ENCODE results near the gene CREBL2.
"Not testable (repeated sequence)": the region's sequence is repeated elsewhere in the genome, so short reads cannot be mapped to it uniquely, and the experiment has no call there.

Gene CREBL2

DNA sequence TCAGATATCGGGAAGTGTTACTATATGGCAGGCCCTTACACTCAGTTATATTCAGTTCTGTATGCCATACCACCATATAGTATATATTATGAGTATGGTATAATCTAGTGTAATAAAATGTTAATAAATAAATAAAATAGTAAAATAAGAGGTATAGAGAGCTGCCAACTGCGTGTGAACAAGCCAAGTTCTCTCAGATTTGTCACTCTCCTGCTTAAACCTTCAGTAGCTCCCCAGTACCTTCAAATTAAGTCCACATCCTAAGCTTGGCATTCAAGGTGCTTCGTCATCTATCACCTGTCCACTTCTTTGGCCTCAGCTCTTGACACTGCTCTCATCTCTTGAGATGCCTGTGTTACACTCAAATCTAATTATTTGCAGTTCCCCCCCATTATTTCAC lies 12.8 kb upstream of the CREBL2 start:
- no peak for DNase-seq (ENCODE audit: low read depth in 2 of 2)

DNA sequence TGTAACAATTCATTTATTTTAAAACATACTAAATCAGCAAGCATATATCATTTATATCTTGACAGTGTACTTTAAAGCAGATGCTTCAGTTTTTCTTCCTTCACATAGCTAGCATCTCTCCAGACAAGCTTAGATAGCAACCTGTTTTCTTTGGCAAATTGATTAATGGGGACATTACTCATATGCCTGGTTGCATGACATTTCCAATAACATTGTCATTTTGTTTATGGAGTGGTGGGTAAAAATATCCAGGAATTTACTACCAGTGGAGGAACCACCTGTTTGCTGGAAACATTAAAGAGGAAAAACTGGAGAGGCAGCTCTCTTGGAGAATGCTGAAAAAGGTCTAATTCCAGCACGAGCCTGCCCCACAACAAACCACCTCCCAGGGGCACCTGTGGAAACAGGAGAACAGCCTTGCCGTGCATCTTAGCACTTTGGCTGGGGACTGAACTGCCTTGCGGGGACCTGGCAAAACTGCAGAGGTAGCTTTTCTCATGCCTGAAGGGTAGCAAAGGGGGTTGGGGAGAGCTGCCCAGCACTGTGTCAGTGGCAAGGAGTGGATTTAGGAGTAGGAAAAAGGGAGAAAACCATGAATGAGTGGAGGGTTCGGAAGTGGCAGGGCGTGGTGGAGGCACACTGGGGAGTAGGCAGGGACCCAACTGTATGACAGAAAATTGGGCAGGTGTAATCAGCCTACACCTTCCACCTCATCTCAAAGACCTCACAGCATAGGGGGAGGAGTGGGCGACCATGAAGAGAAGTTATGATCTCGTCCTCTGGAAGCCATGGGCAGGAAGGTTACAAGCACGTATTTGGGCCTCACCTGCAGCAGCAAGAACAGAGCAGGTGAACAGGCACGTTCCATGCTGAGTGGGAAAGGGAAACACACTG lies 11.7 kb upstream of the CREBL2 start:
- DNase-seq (ENCODE audit: low read depth in 2 of 2): no peak

DNA sequence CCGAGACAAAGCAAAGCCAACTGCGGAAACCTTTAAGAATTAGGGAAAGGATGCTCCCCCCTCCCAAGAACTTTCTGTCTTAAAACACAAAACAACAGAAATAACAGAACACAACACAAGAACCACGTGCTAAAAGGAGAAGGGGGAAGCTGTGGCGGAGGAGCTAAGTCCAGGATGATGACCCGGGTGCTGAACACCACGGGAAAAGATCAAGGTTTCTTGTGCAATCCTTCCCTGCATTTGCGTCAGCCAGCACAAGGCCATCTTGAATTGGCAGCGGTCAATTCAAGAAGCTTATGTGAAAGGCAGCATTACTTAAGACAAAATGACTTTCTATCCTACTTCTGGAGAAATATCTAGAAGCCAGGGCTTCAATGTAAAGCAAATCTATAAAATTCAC lies 11.0 kb upstream of the CREBL2 start:
- no peak for DNase-seq (ENCODE audit: low read depth in 2 of 2)

DNA sequence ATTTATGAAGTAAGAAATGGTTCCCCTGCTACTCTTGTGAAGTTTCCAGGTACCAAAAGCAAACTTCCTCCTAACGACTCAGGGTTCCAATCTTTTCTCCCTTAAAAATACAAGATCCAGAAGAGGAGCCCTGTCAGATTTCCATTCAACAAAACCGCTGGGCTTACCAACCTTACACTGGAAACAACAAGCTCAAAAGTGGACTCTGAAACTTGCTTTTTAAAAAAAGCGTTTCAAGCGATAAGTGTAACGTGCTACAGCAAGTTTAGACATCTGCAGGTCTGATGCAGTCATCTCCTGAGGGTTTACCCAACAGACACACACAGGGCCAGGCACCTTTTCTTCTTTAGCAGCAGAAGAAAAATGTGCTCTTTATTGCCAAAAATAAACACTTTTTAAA lies 6.9 kb upstream of the CREBL2 start:
- DNase-seq (ENCODE audit: low read depth in 2 of 2): no peak

DNA sequence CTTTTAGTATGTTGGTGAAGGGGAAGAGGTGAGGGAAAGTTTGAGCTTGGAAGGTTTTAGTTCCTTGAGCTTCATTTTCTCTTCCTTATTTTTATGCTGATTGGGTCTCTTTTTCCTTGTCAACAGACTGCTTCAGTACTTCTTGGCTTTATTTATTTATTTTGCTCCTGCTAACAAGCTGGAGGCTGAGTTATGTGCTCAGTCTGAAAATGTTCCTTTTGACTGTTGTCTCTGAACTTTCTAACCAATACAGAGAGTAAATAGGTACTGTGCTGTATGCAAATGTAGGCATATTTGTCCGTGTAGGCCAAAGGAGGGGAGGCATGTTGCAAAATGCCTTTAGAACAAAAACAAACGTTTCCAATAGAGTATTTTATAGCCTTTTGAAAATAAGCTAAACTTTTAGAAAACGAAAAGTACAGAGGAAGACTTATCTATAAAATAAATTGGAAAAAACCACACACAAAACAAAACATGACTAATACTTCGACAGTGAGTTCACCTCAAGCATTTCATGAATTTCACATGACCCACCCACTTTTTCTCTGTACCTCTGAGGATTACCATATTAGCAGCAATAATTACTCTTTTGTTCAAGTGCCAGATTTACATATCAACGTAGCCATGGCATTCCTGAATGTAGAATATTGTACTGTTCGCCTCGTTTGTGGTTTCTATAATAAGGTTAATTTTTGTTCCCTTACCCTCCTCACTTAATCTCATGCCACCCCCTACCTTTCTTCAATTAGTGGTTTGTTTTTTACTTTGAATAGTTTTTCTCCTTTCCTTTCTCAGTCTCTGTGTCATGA lies 4.7 kb upstream of the CREBL2 start:
- DNase-seq (ENCODE audit: low read depth in 2 of 2): no peak

DNA sequence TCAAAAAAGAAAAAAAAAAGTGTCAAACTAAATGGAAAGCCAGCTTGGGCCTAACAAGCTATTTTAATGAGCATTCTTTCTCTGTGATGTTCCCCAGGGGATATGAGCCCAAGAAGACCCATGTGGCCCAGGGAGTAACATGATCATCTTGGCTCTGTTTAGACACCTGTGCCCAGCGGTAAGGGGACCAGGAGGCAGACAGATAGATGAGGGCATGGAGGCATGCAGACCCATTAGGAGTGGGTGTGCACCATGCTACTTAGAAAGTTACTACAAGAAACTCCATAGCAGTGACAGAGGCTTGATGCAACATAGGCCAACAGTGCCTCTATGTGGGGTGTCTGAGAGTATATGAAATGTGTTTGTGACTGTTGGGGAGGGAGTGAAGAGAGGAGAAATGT lies 3.1 kb upstream of the CREBL2 start:
- no peak for DNase-seq (ENCODE audit: low read depth in 2 of 2)

DNA sequence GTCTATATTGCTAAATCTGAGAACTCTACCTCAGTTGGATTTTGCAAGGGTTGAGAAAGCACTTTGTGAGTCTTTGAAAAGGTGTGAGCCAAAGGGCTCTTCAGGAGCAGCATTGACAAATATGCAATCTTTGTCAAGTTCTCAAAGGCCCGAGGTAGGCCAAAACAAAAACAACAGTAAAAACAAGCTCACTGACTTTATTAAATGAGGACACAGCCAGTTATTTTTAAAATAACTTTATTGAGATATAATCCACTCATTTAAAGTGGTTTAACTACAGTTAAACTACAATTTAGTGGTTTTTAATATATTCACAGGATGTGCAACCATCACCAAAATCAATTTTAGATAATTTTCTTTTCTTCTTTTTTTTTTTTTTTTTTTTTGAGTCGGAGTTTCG lies 2.0 kb upstream of the CREBL2 start:
- DNase-seq (ENCODE audit: low read depth in 2 of 2): no peak

DNA sequence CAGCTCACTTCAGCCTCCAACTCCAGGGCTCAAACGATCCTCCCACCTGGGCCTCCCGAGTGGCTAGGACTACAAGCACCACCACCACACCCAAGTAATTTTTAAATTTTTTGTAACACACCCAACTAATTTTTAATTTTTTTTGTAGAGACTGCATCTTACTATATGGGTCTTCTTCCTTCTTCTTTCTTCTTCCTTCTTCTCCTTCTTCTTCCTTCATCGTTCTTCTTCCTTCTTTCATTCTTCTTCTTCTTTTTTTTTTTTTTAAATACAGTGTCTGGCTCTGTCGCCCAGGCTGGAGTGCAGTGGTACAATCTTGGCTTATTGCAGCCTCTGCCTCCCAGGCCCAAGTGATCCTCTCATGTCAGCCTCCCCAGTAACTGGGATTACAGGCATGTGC lies 965 bp upstream of the CREBL2 start:
- DNase-seq (ENCODE audit: low read depth in 2 of 2): no peak

DNA sequence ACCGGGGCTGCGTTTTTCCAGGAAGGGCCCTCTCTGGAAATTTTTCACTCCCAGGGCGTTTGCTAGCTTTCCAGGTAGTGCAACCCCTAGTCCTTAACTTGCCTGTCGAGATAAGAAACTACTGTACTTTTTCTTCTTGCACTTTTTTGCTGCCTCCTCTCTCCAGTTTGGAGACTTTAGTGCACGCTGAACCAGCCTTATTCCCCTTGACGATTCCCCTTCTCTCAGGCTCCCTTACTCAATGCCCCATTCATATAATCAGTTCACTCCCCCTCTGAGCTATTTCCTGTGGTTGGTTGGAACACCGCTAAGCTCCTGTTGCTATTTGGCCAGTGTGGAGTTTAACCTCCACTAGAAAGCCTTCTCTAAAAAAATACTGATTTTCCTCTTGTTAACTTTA lies 682 bp downstream of the CREBL2 start:
- no peak for DNase-seq (ENCODE audit: low read depth in 2 of 2)

DNA sequence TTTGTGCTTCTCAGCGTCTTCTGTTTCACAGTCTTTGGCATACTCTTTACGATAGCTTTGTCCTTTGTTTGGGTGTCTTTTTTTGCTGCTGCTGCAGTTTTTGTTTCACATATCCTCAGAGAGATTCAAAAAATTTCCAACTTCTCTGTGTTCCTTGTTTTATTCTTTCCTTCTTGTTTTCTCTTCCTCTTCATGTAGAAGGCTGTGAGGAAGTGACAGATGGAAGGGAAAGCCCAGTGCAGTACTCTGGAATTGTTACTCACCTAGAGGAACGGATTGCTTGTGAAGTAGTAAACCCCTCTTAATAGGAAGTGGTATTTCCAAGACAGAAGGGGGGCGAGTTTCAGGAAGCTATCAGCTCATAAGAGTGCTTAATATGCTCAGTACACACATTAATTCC lies 1.7 kb downstream of the CREBL2 start:
- DNase-seq (ENCODE audit: low read depth in 2 of 2): no peak

DNA sequence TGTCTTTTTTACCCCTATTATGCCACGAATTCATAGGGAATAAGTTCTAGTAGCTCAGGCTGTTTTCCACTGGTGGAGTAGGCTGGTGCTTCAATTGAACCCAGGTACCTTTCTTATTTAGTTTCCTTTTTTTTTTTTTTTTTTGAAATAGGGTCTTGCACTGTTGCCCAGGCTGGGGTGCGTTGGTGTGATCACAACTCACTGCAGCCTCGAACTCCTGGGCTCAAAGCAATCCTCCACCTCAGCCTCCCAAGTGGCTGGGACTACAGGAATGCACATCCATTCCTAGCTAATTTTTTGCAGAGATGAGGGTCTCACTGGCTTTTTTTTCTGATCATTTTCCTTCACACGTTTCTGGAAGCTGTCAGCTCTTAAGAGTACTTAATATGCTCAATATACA lies 2.7 kb downstream of the CREBL2 start:
- DNase-seq (ENCODE audit: low read depth in 2 of 2): no peak

DNA sequence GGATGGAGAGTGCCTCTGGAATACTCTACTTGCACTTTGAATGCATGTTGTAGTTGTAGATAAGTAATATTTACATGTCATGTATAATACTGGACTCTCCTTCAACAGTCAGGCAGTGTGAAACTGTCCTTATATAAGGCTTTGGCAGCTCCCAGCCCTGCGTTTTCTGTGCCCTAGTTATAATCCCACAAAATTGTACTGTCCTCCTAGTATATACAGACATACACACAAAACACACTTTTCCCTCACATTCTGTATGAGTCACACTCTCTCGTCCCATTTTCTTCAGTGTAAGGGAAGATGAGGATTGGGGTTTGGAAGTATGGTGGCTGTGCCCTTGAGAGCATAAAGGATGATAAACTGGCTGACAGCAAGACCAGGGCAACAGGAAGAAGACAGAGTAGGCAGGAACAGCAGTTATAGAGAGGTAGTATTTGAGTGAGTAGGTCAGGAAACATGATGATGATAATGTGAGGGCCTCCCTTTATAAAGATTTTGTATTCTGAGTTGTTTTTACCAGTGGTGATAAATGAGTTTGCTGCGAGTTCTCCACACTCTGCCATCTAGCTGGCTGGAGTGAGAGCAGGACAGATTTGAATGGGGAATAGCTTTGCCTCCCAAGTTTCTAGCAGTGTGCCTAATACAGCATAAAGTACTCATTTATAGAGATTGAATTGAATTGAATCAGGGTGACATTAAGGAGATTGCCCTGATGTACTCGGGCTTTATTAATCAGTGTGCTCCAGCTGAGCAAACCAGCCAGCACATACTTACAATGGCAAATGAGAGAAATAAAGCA lies 5.0 kb downstream of the CREBL2 start:
- no peak for DNase-seq (ENCODE audit: low read depth in 2 of 2)

DNA sequence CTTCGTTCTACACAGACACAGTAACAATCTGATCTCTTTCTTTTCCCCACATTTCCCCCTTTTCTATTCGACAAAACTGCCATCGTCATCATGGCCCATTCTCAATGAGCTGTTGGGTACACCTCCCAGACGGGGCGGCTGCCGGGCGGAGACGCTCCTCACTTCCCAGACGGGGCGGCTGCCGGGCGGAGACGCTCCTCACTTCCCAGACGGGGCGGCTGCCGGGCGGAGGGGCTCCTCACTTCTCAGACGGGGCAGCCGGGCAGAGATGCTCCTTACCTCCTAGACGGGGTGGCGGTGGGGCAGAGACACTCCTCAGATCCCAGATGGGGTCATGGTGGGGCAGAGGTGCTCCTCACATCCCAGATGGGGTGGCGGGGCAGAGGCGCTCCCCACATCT lies 6.4 kb downstream of the CREBL2 start:
- not testable (repeated sequence) for DNase-seq (ENCODE audit: low read depth in 2 of 2)

DNA sequence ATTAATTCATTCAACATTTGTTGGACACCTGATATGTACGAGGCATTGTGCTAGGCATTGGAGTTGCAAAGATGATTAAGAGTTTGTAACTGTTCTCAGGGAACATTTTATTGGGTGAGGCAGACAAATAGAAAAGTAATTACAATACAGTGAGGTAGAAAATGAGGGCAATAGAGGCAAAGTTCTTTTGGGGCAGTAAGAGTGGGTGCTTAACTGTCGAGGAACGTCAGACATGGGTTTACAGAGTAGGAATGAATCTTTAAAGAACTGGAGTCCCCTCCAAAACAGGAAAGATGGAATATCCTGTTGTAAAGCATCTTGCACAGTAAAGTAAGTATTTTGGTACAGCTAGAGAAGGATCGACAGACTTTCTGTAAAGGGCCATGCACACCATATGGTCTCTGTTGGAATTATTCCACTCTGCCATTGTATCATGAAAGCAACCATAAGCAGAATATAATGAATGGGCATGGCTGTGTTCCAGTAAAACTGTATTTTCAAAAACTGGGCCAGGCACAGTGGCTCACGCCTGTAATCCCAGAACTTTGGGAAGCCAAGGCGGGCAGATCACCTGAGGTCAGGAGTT lies 9.1 kb downstream of the CREBL2 start:
- DNase-seq (ENCODE audit: low read depth in 2 of 2): no peak

DNA sequence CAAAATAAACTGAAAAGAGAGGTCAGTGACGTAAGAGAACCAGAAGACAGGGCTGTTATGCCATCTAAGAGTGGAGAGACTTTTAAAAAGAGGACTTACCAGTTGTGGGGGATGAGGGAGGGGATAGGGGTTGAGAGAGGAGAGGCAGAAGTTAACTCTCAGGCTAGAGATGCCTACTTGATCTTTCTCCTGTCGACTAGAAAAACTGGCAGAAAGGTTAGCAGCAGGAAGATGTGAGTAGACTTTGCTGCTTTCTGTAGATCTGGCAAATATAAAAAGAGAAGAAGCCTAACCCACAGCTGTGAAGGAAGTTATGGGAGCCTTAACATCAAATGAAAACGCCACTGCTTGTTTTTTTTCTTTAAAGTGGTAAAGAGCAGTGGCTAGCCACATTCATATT lies 10.7 kb downstream of the CREBL2 start:
- DNase-seq (ENCODE audit: low read depth in 2 of 2): no peak

DNA sequence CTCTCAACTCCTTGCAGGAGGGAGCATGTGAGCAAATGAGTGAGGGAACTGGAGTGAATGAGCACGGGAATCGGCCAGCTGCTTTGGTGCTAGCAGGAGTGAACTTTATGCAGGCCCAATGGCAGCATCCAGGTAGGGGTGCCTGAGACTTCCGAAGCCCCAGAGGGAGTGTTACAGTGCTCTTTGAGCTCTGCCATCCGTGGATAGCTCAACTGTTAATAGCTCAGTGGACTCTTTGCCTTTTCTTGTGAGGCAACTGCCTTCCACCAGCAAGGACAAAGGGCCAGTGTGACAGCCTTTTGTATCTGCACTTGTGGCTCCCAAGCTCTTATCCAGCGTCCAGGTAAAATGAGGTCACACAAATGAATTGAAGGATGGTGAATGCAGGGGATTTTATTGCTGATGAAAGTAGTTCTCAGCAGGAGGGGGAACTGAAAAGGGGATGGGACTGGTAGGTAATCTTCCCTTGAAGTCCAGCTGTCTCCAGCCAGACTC lies 12.9 kb downstream of the CREBL2 start:
- DNase-seq (ENCODE audit: low read depth in 2 of 2): no peak

DNA sequence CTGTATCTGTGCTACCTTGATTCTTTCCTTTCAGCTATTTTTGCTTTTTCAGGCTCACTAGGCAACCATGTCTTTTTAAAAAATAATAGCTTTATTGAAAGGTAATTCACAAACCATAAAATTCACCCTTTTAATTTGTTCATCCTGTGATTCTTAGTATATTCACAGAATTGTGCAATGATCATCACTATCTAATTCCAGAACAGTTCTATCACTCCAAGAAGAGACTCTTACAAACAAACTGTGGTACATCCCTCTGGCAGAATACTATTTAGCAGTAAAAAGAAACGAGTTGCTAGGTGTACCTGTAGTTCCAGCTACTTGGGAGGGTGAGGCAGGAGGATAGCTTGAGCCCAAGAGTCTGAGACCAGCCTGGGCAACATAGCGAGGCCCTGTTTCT lies 14.8 kb downstream of the CREBL2 start:
- no peak for DNase-seq (ENCODE audit: low read depth in 2 of 2)

DNA sequence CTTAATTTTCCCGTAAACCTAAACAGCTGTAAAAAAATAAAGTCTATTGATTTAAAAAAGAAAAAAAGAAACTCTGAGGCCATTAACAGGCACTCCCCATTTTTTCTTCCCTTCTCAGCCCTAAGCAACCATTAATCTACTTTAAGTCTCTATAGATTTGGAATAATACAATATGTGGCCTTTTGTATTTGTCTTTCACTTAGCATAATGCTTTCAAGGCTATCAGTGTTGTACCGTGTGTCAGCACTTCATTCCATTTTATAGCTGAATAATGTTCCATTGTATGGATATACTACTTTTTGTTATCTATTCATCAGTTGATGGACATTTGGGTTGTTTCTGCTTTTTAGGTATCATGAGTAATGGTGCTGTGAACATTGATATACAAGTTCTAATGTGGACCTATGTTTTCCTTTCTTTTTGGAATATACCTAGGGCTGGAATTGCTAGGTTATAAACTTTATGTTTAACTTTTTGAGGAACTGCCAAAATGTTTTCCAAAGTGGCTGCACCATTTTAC lies 15.7 kb downstream of the CREBL2 start:
- DNase-seq (ENCODE audit: low read depth in 2 of 2): no peak

DNA sequence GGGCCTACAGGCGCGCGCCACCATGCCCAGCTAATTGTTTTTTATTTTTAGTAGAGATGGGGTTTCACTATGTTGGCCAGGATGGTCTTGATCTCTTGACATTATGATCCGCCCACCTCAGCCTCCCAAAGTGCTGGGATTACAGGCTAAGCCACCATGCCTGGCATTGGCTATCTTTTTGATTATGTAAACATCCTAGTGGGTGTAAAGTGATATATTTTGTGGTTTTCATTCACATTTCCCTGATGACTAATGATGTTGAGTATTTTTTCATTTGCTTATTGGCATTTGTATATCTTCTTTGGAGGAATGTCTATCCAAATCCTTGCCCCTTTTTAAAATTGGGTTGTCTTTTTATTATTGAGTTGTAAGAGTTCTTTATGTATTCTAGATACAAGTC lies 16.3 kb downstream of the CREBL2 start:
- no peak for DNase-seq (ENCODE audit: low read depth in 2 of 2)

DNA sequence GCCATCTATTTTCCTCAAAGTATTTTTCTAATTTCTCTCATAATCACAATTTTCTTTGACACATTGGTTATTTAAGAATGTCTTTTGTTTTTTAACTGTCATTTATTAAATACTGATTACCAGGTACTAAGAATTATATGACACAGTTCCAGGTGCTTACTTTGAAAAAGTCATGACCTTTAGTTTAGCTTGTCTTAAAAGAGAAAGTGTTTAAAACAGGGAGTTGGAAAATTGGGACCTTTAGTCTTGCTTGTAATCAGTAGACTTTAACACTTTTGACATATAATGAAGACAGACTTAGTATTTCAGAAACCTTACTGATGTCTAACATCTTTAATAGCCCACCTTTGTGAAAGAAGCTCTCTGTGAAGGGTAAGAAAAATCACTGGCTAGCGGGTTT lies 19.2 kb downstream of the CREBL2 start:
- no peak for DNase-seq (ENCODE audit: low read depth in 2 of 2)

DNA sequence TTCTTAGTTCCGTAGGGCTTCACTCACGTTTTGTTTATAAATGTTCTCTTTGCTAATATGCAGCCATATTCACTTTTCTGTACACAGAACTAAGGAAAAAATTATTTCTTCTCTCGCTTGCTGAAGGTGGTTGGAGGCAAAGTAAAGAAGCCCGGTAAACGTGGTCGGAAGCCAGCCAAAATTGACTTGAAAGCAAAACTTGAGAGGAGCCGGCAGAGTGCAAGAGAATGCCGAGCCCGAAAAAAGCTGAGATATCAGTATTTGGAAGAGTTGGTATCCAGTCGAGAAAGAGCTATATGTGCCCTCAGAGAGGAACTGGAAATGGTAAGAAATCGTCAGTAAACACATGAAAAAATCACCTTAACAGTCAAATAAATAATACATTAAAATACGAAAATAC lies 24.0 kb downstream of the CREBL2 start:
- DNase-seq (ENCODE audit: low read depth in 2 of 2): no peak

DNA sequence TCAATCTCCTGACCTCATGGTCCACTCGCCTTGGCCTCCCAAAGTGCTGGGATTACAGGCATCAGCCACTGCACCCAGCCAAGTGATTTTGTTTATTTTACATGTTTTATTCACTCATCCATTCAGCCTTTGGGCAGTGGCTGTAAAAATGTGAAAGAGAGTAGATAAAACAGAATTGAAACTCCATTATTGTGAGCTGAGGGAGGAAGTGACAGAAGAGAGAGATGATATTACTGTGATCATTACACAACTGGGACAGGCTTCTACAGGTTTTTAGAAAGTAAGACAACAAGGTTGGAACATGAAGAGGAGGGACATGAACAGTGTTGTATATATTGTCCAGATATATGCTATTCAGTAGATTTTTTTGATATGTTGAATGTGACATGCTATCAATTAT lies 25.0 kb downstream of the CREBL2 start:
- no peak for DNase-seq (ENCODE audit: low read depth in 2 of 2)
